ENCODE results near the gene LRP6. TPM values are rescaled to one million over a fixed set of nuclear protein-coding genes. Genes with fewer than 3 reads are reported as not detected.

The LRP6 gene
- polyA plus RNA-seq, 1 donor from 2014 or later = 33.5 TPM

DNA sequence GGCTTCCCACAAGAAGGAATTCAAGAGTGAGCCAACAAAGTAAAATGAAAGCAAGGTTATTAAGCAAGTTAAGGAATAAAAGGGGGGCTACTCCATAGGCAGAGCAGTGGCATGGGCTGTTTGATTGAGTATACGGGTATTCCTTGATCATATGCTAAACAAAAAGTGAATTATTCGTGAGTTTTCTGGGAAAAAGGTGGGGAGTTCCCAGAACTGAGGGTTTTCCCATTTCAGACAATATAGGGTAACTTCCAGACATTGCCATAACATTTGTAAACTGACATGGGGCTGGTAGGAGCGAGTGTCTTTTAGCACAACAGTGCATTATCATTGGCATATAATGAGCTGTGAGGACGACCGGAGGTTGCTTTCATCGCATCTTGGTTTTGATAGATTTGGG is 198.1 kb downstream of the LRP6 start:
- H3K27ac ChIP-seq (ENCODE audit: low read length) = no peak overlapping the region
- no peaks in the 10 kb centered on the region for H4K20me1 ChIP-seq (ENCODE audit: insufficient read depth)
- H3K4me3 ChIP-seq (ENCODE audit: low read length) = no peak overlapping the region
- H3K79me2 ChIP-seq (replicated peaks; ENCODE audit: insufficient read depth, low read length) = no peaks in the 10 kb centered on the region
- no peaks in the 10 kb centered on the region for H3K36me3 ChIP-seq (ENCODE audit: insufficient read depth, low read length)
- no peaks in the 10 kb centered on the region for H3F3A ChIP-seq (ENCODE audit: insufficient read depth, low read length, poor library complexity, severe bottlenecking)
- no peaks in the 10 kb centered on the region for H3K27me3 ChIP-seq (ENCODE audit: insufficient read depth, low read depth, low read length)
- no peak overlapping the region for H2AFZ ChIP-seq (ENCODE audit: low read depth, low read length)
- TF ChIP-seq MXI1 (conservative IDR thresholded peaks at IDR 0.05; ENCODE audit: poor library complexity, severe bottlenecking) = no peak
- TF ChIP-seq, protein P1, sequence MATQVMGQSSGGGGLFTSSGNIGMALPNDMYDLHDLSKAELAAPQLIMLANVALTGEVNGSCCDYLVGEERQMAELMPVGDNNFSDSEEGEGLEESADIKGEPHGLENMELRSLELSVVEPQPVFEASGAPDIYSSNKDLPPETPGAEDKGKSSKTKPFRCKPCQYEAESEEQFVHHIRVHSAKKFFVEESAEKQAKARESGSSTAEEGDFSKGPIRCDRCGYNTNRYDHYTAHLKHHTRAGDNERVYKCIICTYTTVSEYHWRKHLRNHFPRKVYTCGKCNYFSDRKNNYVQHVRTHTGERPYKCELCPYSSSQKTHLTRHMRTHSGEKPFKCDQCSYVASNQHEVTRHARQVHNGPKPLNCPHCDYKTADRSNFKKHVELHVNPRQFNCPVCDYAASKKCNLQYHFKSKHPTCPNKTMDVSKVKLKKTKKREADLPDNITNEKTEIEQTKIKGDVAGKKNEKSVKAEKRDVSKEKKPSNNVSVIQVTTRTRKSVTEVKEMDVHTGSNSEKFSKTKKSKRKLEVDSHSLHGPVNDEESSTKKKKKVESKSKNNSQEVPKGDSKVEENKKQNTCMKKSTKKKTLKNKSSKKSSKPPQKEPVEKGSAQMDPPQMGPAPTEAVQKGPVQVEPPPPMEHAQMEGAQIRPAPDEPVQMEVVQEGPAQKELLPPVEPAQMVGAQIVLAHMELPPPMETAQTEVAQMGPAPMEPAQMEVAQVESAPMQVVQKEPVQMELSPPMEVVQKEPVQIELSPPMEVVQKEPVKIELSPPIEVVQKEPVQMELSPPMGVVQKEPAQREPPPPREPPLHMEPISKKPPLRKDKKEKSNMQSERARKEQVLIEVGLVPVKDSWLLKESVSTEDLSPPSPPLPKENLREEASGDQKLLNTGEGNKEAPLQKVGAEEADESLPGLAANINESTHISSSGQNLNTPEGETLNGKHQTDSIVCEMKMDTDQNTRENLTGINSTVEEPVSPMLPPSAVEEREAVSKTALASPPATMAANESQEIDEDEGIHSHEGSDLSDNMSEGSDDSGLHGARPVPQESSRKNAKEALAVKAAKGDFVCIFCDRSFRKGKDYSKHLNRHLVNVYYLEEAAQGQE (IDR thresholded peaks at IDR 0.05; ENCODE audit: borderline replicate concordance) = no peak
- TF ChIP-seq RAD21 (conservative IDR thresholded peaks at IDR 0.05) = no peak
- TF ChIP-seq, protein P2, sequence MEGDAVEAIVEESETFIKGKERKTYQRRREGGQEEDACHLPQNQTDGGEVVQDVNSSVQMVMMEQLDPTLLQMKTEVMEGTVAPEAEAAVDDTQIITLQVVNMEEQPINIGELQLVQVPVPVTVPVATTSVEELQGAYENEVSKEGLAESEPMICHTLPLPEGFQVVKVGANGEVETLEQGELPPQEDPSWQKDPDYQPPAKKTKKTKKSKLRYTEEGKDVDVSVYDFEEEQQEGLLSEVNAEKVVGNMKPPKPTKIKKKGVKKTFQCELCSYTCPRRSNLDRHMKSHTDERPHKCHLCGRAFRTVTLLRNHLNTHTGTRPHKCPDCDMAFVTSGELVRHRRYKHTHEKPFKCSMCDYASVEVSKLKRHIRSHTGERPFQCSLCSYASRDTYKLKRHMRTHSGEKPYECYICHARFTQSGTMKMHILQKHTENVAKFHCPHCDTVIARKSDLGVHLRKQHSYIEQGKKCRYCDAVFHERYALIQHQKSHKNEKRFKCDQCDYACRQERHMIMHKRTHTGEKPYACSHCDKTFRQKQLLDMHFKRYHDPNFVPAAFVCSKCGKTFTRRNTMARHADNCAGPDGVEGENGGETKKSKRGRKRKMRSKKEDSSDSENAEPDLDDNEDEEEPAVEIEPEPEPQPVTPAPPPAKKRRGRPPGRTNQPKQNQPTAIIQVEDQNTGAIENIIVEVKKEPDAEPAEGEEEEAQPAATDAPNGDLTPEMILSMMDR (IDR thresholded peaks at IDR 0.05; ENCODE audit: poor library complexity, severe bottlenecking) = no peak
- no peak for TF ChIP-seq POLR2AphosphoS5 (IDR thresholded peaks at IDR 0.05)
- TF ChIP-seq EZH2 (IDR thresholded peaks at IDR 0.05; ENCODE audit: borderline replicate concordance, insufficient read depth, low read length, poor library complexity, severe bottlenecking) = no peak
- TF ChIP-seq EP300 (conservative IDR thresholded peaks at IDR 0.05; ENCODE audit: poor library complexity, severe bottlenecking) = no peak
- TF ChIP-seq TAF1 (IDR thresholded peaks at IDR 0.05; ENCODE audit: low read depth) = no peak
- TF ChIP-seq SMC3 (conservative IDR thresholded peaks at IDR 0.05; ENCODE audit: poor library complexity) = no peak
- H3K9me3 ChIP-seq (ENCODE audit: low read length) = no peaks in the 10 kb centered on the region
- H3K4me2 ChIP-seq (ENCODE audit: low read length) = no peak overlapping the region
- H3K9me2 ChIP-seq (ENCODE audit: insufficient read depth, low read length) = no peaks in the 10 kb centered on the region
- H3K9ac ChIP-seq (ENCODE audit: low read length) = no peak overlapping the region

Small RNA genes lying within 50 kb of the gene (small RNA-seq; reads per million reads assigned to genes)
- gene RNU6-318P (0 reads per million in 3 experiments), gene RNU6-545P (0.48 to 1.6 (median 1.2) reads per million in 3 experiments)

Other genes with a start within 250 kb of the LRP6 start
- gene BCL2L14, start 196.1 kb downstream of the LRP6 start, polyA plus RNA-seq = not detected in 2 replicates
- 1.3 and 2.6 TPM in 2 replicates for gene MANSC1, start 83.2 kb upstream of the LRP6 start, polyA plus RNA-seq
- 11.4 and 14.2 TPM in 2 replicates for gene BORCS5, start 90.0 kb upstream of the LRP6 start, polyA plus RNA-seq